ENCODE results near the gene DUOX1.

The DUOX1 gene

GRCh38 chr15:45168751-45169551 lies 39.2 kb downstream of the DUOX1 start:
- DNase-seq: no peak

- no peak for DNase-seq
Measured at GRCh38 chr15:45169608-45170480, 40.0 kb downstream of the DUOX1 start.

DNA sequence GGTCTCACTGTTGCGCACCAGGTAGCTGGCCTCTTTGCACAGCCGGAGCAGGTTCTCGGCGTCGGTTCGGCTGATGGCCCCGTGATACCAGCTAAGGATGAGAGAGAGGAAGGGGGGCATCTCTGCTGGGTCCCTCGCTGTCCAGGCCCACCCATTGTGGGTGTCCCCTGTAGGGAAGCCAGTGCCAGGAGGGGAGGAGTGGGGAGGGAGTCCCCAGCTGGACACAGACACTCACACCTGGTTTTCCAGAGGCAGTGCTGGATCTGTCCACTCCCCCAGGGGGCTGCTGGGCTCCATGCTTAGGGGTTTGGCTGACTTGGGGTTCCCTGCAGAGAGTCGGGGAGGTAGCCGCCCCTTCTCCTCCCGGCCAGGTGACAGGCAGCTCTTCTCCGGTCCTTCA lies 42.1 kb downstream of the DUOX1 start:
- no peak for DNase-seq

DNA sequence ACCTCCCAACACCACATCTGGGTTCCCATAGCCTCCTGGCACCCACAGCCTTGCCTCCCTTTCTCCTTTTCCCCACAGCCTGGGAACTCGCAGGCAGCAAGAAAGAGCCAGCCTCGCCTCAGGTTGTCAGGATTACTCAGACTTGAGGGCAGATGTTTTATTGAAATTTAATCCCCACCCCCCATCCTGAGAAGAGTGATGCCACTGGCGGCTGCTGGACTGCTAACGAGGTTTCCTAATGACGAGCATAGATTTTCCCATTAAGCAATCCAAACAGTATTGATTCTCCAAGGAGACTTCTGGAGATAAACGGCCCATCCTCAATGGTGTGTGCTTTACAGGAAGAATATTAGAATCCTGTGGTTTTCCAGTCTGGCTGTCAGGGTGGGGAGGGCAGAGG lies 44.3 kb downstream of the DUOX1 start:
- no peak for DNase-seq

DNA sequence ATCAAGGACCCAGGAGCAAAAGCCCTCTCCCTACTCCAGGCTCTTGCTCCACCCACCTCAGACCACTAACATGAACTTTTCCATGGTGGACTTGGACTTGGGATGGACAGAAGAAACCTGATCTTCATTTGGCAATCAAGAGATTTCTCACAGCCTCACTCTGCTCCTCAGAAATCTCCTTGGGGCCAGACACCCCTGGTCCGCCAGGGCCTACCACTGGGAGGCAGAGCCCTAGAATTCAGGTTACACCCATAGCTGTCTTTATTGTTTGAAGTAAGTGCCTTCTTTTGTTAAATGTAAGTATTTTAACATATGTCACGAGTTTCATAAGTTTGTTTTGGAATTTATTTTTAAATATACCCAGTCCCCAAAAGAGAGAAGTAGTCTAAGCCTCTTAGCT lies 44.8 kb downstream of the DUOX1 start:
- no peak for DNase-seq

DNA sequence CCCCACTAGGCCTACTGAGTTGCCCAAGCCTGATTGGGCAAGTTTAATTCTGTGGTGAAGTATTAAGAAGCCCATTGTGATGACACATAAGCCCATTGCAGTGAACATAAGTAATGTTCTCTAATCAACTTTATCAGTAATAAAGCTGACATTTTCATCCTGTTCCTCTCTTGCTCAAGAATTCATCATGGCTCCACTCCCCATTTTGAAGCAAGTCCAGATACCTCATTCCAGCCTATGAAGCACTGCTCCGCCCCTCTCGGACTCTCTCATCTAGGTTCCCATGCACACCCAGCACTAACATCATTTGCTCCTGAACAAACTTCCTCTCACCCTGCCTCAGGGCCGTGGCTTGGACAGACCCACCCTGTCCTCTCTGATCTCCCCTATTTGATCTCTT lies 47.5 kb downstream of the DUOX1 start:
- DNase-seq: no peak

- peak; percentile 48 to 62 for DNase-seq
Measured at GRCh38 chr15:45179221-45179985, 49.6 kb downstream of the DUOX1 start.

DNA sequence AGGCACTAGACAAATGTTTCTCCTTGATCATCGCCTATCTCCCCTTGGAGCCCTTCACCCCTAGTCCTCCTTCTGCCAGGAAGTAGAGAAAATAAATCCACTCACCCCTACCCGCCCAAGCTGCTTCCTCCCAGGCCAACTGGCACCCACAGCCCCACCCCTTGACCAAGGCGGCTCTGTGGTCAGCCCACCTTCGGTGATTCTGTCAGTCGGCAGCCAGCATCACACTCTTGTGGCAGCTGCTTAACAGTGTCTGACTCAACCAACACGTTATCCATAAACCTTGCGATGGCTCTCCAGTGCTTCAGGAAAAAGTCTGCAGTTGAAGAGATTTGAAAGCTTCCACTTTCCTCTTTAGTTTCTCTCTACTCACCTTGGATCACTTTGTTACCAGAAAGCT lies 50.4 kb downstream of the DUOX1 start:
- peak in 1 of 2 donors; percentile 27 for DNase-seq

GRCh38 chr15:45180648-45181436 lies 51.0 kb downstream of the DUOX1 start:
- DNase-seq: no peak

DNA sequence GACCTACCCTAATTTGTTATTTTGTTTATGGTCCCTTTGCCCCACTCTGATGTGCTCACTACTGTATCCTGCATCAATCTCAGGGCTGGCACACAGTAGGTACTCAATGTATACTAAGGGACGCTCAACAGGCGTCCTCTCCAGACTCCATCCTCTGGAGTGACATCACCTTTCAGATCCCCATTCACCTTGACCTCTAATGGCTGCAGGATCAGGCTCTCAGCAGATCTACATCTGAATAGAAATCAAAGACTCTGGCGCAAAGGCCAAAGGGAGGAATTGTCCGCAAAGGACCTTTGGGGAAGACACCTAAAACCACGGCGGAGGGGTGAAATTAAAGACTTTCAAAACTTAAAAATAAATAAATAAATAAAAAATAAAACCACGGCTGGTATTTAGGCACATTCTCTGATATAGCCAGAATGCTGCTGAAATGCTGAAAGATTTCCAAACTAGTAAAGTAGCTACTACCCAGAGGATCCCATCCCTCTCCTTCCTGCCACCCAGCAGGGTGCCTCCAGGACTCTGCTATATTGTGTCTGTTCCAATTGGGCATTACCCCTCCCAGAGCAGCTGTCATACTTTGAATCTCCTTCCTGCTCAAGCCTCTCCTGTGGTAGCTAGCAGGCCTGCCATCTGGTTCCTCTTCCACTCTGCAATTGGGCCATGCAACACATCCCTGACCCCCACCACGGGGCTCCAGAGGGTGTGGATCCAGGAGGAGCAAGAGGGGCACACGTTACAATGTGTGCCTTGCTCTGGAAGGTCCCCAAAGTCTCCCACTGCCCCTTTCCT lies 51.9 kb downstream of the DUOX1 start:
- no peak for DNase-seq

DNA sequence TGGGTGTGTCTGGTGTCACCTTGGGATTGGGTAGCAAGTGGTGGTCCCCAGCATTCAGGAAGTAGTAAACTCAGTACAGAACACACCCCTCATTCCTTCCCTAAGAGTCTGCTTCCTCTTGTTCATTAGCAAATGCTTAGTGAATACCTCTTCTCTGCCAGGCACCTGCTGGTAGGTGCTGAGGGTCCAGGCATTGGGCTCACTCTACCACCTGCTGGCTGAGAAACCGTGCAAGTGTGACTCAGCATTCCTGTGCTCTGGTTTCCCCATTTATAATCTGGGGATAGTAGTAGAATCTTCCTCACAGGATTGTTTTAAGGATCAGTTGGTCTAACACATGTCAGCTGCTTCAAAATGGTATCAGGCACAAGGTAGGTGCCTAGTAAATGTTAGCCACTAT lies 53.2 kb downstream of the DUOX1 start:
- no peak for DNase-seq

- DNase-seq: no peak
Measured at GRCh38 chr15:45183511-45183910, 53.7 kb downstream of the DUOX1 start.

DNA sequence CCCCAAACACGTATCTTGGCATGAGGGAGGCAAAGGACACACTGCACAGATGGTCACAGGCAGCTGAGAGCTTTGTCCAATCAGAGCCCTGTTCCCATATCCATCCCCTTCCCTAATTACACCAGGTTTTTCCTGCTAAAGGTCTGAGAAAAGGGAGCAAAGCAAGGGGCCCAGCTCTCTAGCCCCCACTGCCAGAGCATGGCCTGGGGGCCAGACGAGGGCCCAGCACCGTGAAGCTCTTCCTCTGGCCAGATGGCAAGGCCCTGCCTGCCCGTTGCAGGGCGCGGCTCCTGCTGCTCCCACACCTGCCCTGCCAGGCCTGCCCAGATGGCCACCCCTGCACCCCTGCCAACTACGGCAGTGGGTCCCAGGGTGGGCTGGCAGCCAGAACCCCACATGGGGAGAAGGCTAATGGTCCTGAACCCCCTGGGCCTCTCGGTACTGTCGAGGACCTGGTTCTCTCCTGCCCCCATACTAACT lies 54.8 kb downstream of the DUOX1 start:
- no peak for DNase-seq

DNA sequence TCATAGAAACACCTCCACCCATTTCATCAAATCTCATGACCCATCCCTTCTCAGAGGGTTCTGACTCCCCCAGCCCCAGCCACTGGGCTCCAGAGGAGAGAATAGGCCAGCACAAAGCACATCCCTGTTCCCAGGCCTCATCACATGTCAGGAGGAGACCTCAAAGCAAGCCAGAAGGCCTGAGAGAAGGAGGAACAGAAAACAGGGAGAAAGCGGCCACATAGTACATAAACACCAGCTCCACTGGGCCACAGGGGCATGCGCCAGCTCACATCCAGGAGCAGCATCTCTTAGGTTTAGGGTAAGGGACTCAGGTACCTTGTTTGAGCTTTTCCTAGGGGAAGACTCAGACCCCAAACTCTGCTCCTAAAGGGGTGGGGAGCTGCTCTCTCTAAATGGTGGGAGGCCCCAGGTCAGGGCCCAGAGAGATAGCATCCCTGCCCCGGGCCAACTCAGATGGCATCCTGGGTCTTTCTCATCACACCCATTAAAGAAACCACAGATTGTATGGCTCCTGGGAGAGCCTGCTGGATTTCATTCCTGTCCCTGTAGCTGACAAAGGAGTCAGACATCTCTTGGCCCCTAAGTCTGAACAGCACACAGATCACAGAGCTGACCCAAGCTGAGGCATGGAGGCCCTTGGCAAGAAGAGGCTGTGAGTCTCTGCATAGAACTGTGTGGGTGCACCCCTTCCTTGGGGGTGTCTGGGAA lies 55.4 kb downstream of the DUOX1 start:
- no peak for DNase-seq

DNA sequence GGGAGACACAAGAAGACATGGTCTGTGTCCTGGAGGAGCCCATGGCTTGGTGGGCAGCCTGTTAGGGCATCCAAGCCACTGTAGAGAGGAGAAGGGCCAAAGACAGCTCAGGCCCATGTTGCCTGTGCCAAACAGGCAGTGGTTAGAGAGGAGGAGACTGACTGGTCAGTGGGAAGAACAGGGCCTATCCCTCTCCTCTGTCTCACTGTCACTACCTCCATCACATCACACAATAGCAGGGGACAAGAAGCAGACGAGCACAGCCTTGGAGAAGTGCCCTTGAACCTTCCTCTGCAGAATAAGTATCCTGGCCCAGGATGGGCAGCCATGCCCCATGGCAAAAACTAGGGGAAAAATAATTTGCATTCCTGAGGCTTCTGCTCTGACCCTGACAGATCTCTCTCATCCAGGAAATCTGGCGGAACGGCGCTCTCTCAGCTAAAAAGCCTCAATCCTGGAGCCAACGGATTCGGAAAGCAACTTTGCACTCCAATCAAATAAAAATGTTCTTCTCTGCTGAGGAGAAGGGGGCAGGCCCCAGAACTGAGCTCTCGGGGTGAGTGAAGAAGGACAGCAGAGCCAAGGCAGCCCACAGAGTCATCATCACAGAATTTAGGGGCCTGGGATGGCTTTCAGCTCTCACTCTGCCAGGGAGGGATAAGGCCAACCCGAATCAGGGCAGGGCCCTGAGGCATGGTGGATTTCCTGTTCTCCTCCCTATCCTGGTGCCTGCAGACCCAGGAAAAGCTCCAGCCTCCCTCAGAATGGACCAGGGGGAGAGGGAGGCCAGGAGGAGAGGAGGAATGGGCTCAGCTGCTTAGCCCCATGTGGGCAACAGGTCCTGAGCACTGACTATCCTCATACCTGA lies 56.3 kb downstream of the DUOX1 start:
- no peak for DNase-seq

GRCh38 chr15:45186771-45187577 lies 57.2 kb downstream of the DUOX1 start:
- DNase-seq: no peak

DNA sequence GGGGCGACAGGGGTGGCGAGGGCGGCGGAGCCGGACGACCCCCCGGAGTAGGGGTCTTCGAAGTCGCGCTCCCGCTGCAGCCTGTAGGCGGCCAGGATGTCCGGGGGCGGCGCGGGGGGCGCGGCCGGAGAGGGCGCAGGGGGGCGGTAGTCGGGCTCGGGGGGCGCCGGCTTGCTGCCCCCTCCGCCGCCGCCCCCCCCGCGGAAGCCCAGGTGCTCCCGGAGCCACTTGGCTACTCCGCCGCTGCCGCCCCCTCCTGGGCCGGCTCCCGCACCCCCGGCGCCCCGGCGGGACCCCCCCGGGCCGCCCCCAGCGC lies 57.7 kb downstream of the DUOX1 start:
- DNase-seq: no peak

- peak; percentile 66 to 67 for DNase-seq
Measured at GRCh38 chr15:45187894-45188830, 58.4 kb downstream of the DUOX1 start, which contains the start of gene SHF. Gene SHF (minus strand): TSS chr15:45187966. CDS start chr15:45187951, 15 bp downstream.

Data from CD4-positive, alpha-beta T cell treated with Interferon alpha-2 for 1 hour (primary cell).